GM12875 (cell line): ENCODE data around the gene CHST12.

Experiments
- H3K4me3 ChIP-seq: one replicate; pipeline ENCODE4 v1.5.1; 2011; ENCODE audit warnings: low read depth, low read length, control low read depth
- TF ChIP-seq, protein P1 (sequence below): IDR thresholded peaks from 2 replicates; pipeline ENCODE4 v1.5.1; 2011; ENCODE audit warnings: low read depth, mild to moderate bottlenecking, control low read depth, inconsistent platforms, low read length, moderate library complexity, borderline replicate concordance; ENCODE audit not compliant: insufficient read depth

CHST12 gene

DNA sequence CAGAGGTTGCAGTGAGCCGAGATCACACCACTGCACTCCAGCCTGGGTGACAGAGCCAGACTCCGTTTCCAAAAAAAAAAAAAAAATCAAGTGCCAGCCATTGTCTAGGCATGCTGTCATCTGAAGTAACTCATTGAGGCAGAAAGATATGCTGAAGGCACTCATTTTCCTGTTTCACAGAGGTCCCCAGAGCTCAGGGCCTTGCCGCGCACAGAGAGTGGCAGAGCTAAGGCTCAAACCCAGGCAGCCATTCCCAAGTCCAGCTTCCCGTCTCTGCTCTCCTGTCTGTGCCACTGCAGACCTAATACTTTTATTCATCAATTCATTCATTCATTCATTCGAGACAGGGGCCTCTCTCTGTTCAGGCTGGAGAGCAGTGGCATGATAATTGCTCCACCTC, 69.3 kb downstream of the CHST12 start:
- TF ChIP-seq, protein P1, sequence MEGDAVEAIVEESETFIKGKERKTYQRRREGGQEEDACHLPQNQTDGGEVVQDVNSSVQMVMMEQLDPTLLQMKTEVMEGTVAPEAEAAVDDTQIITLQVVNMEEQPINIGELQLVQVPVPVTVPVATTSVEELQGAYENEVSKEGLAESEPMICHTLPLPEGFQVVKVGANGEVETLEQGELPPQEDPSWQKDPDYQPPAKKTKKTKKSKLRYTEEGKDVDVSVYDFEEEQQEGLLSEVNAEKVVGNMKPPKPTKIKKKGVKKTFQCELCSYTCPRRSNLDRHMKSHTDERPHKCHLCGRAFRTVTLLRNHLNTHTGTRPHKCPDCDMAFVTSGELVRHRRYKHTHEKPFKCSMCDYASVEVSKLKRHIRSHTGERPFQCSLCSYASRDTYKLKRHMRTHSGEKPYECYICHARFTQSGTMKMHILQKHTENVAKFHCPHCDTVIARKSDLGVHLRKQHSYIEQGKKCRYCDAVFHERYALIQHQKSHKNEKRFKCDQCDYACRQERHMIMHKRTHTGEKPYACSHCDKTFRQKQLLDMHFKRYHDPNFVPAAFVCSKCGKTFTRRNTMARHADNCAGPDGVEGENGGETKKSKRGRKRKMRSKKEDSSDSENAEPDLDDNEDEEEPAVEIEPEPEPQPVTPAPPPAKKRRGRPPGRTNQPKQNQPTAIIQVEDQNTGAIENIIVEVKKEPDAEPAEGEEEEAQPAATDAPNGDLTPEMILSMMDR: no peak
- no peak overlapping the region for H3K4me3 ChIP-seq

- H3K4me3 ChIP-seq: no peak overlapping the region
- TF ChIP-seq, protein P1: no peak
Observed at GRCh38 chr7:2473496-2474180, 70.2 kb downstream of the CHST12 start.

DNA sequence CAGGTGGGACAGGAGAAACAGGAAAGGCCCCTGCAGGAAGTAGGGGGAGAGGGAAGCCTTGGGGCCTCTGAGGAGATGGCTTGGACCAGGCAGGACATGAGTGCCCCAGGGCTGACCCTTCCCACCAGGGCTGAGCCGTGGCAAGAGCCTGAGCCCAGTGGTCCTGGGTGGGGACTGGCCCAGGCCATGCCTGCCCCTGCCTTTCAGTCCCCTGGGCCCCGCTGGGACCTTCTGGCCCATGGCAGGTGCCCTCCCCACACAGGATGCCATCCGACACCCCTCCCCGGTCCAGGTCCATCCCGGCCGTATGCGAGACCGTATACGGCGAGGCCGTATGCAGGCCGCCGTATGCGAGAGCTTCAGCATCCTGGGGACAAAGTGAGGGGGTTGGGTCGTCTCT, 70.8 kb downstream of the CHST12 start:
- TF ChIP-seq, protein P1: no peak
- H3K4me3 ChIP-seq: no peak overlapping the region

DNA sequence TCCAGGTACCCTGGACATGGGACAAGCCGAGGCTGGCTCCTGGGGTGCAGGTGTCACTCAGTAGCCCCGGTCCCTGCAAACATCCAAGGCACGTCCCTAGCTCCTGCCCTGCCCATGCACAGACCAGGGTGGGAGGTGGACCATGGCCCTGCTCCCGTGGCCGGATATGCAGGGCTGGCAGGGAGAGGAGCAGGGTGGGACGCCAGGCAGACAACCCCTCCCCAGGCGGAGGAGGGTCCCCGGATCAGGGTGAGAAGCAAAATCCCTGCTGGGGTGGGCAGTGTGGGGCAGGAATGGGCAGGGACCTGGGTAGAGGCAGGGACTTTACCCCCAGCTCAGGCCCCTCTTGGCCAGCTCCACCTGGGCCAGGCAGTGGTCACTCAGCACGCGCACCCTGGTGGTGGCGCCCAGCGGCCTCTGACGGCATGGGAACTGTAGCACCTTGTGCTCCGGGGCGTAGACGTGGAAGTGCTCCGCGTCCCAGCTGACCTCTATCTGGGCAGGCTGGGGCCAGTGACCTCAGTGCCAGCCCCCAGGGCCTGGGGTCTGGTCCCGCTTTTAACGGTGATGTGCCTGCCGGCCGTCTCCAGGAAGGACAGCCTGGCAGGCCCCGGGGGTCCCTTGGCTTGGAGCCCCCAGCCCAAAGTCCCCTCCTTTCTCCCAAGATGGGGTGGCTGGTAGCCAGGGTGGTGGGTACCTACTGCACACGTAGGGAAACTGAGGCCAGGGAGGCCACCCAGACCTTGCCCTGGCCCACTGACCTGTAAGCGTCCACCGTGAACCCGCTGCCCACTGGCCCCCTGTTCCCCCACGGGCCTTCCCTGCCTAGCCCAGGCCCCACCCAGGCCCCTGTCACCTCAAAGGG, 71.6 kb downstream of the CHST12 start:
- no peak overlapping the region for H3K4me3 ChIP-seq
- TF ChIP-seq, protein P1: no peak

DNA sequence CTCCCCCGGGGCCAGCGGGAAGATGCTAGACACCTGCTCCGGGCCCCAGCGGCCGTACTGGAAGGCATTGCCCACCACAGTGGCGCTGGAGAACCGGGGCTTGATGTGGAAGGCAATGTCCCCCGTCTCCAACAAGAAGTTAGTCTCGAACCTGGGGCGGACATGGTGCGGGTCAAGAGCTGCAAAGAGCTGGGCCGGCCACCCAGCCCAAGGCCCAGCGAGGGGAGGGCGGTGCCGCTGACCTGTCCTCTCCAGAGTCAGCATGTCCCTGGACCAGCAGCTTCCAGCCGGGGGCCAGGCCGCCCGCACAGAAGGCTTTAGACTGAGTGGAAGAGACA, 72.2 kb downstream of the CHST12 start:
- no peak overlapping the region for H3K4me3 ChIP-seq
- TF ChIP-seq, protein P1: no peak

GRCh38 chr7:2476298-2476697, 72.9 kb downstream of the CHST12 start, which contains the start of gene GRIFIN:
Gene GRIFIN, minus strand, starts transcription at chr7:2476398. Its CDS starts 15 bp downstream, at chr7:2476383.
- TF ChIP-seq, protein P1: no peak
- H3K4me3 ChIP-seq: no peak within 1 kb of the TSS
